Stimulated activated effector memory CD8-positive, alpha-beta T cell treated with anti-CD3 and anti-CD28 coated beads, Interleukin-12 subunit alpha, Interleukin-12 subunit beta, amount 100 ng/mL, for 72 hours (primary cell): Measurements from ENCODE around the gene BABAM1.
A peak's percentile ranks its signal among the peaks of the same experiment; 100 is the strongest.

Experiments used
- ATAC-seq: fragments of 150-1000 bp; cut with Tn5 transposase; 2 replicates; pipeline ENCODE4 v1.10.0; 2021
- DNase-seq, 2 donors: peaks; one replicate each; pipeline ENCODE4 v3.0.0; 2021 to 2022; ENCODE audit warnings: low spot score in 2 of 2
- H3K27ac Mint-ChIP-seq: one replicate; pipeline ENCODE4 v1.8.0; 2022; ENCODE audit warnings: mild to moderate bottlenecking, mixed read lengths
- H3K36me3 Mint-ChIP-seq: one replicate; pipeline ENCODE4 v1.8.0; 2022; ENCODE audit warnings: mild to moderate bottlenecking, mixed read lengths
- H3K4me1 Mint-ChIP-seq: one replicate; pipeline ENCODE4 v1.8.0; 2022; ENCODE audit warnings: mixed read lengths
- H3K4me3 Mint-ChIP-seq: one replicate; pipeline ENCODE4 v1.8.0; 2022; ENCODE audit warnings: mild to moderate bottlenecking, mixed read lengths
- H3K9me3 Mint-ChIP-seq: one replicate; pipeline ENCODE4 v1.8.0; 2022; ENCODE audit warnings: mixed read lengths

BABAM1 gene

DNA sequence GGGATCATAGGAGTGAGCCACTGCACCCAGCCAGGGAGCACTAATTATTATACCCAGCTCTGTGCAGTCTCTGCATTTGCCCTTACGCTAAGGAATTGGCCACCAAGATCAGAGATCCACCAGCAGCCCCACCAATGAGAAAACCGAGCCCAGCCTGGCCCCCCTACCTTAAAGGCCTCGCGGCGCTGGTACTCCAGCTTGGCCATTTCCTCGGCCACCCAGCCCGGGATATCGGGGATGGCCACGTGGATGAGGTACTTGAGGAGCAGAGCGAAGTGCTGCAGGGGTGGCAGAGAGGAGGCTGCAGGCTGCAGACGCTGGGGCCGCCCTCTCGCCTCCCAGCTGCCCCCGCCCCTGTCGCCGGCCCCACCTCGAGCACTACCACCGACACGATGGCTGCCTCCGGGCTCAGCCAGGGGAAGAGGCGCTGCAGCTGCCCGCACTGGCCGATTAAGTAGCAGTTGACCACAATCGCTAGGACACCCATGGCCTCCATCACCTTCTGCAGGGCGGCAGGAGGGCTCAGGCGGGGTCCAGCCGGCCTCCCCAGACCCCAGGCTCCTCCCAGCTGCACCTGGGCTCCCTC is 59.9 kb downstream of the BABAM1 start:
- H3K4me1 Mint-ChIP-seq, result peaks cover 10% of the 10 kb centered on the region
- no peak overlapping the region for H3K4me3 Mint-ChIP-seq
- peaks cover 11% of the 10 kb centered on the region for H3K36me3 Mint-ChIP-seq
- no peak overlapping the region for H3K27ac Mint-ChIP-seq
- DNase-seq (no peak), ATAC-seq (no peak)
- no peaks in the 10 kb centered on the region for H3K9me3 Mint-ChIP-seq

GRCh38 chr19:17327654-17328516 is 60.6 kb downstream of the BABAM1 start:
- peak overlapping the region; percentile 62 for H3K4me3 Mint-ChIP-seq
- peaks cover 9% of the 10 kb centered on the region for H3K4me1 Mint-ChIP-seq
- H3K9me3 Mint-ChIP-seq, result no peaks in the 10 kb centered on the region
- peaks cover 4% of the 10 kb centered on the region for H3K36me3 Mint-ChIP-seq
- H3K27ac Mint-ChIP-seq, result peak overlapping the region; percentile 37
- ATAC-seq (peak; percentile 76), DNase-seq (peak; percentile 34 to 72)
